ENCODE results near the gene DNAJA4.

The DNAJA4 gene

GRCh38 chr15:78264304-78265136 is at the start of gene DNAJA4:
DNAJA4 (plus strand) TSS chr15:78264562; CDS start chr15:78264764, 202 bp downstream.
- Histone ChIP-seq H3K9me3 (ENCODE audit: control insufficient read depth, insufficient read depth, low read length) (no peaks in the 10 kb centered on the region), H3K27me3 (ENCODE audit: control insufficient read depth, insufficient read depth, low read length) (no peaks in the 10 kb centered on the region), H3K36me3 (ENCODE audit: control insufficient read depth, insufficient read depth, low read length) (no peaks in the 10 kb centered on the region), H3K4me1 (ENCODE audit: control insufficient read depth, insufficient read depth, low read length) (peaks cover 4% of the 10 kb centered on the region; the same call in 1 of the 2 replicates), H3K27ac (ENCODE audit: low read length) (no peak within 1 kb of the TSS), H3K4me3 (ENCODE audit: low read length) (peak within 1 kb of the TSS; percentile 19; the same call in 1 of the 2 replicates)
- WGBS (ENCODE audit: insufficient coverage, insufficient read length), result no CpG with 5 or more reads among the region's 107 CpGs
- DNase-seq (ENCODE audit: low read depth, low spot score), result no peak

- Histone ChIP-seq H3K27me3 (ENCODE audit: control insufficient read depth, insufficient read depth, low read length) (no peaks in the 10 kb centered on the region), H3K4me1 (ENCODE audit: control insufficient read depth, insufficient read depth, low read length) (no peaks in the 10 kb centered on the region; the same call in 1 of the 2 replicates), H3K36me3 (ENCODE audit: control insufficient read depth, insufficient read depth, low read length) (no peaks in the 10 kb centered on the region), H3K9me3 (ENCODE audit: control insufficient read depth, insufficient read depth, low read length) (no peaks in the 10 kb centered on the region), H3K4me3 (ENCODE audit: low read length) (no peak overlapping the region), H3K27ac (ENCODE audit: low read length) (no peak overlapping the region)
- no CpG with 5 or more reads among the region's 7 CpGs for WGBS (ENCODE audit: insufficient coverage, insufficient read length)
- no peak for DNase-seq (ENCODE audit: low read depth, low spot score)
Measured at GRCh38 chr15:78216276-78217104, 47.9 kb upstream of the DNAJA4 start.

GRCh38 chr15:78220713-78221112 is 43.6 kb upstream of the DNAJA4 start:
- Histone ChIP-seq H3K4me3 (ENCODE audit: low read length) (no peak overlapping the region), H3K4me1 (ENCODE audit: control insufficient read depth, insufficient read depth, low read length) (no peaks in the 10 kb centered on the region), H3K36me3 (ENCODE audit: control insufficient read depth, insufficient read depth, low read length) (no peaks in the 10 kb centered on the region), H3K27me3 (ENCODE audit: control insufficient read depth, insufficient read depth, low read length) (no peaks in the 10 kb centered on the region), H3K27ac (ENCODE audit: low read length) (no peak overlapping the region), H3K9me3 (ENCODE audit: control insufficient read depth, insufficient read depth, low read length) (no peaks in the 10 kb centered on the region)
- DNase-seq (ENCODE audit: low read depth, low spot score), result no peak
- WGBS (ENCODE audit: insufficient coverage, insufficient read length), result no CpG with 5 or more reads among the region's 1 CpG

GRCh38 chr15:78222745-78223395 is 41.5 kb upstream of the DNAJA4 start:
- Histone ChIP-seq H3K4me3 (ENCODE audit: low read length) (no peak overlapping the region), H3K27me3 (ENCODE audit: control insufficient read depth, insufficient read depth, low read length) (no peaks in the 10 kb centered on the region), H3K27ac (ENCODE audit: low read length) (no peak overlapping the region), H3K4me1 (ENCODE audit: control insufficient read depth, insufficient read depth, low read length) (no peaks in the 10 kb centered on the region), H3K9me3 (ENCODE audit: control insufficient read depth, insufficient read depth, low read length) (no peaks in the 10 kb centered on the region), H3K36me3 (ENCODE audit: control insufficient read depth, insufficient read depth, low read length) (no peaks in the 10 kb centered on the region)
- no peak for DNase-seq (ENCODE audit: low read depth, low spot score)
- no CpG with 5 or more reads among the region's 5 CpGs for WGBS (ENCODE audit: insufficient coverage, insufficient read length)

- Histone ChIP-seq H3K36me3 (ENCODE audit: control insufficient read depth, insufficient read depth, low read length) (no peaks in the 10 kb centered on the region), H3K4me3 (ENCODE audit: low read length) (no peak overlapping the region), H3K4me1 (ENCODE audit: control insufficient read depth, insufficient read depth, low read length) (no peaks in the 10 kb centered on the region), H3K27ac (ENCODE audit: low read length) (no peak overlapping the region), H3K9me3 (ENCODE audit: control insufficient read depth, insufficient read depth, low read length) (no peaks in the 10 kb centered on the region), H3K27me3 (ENCODE audit: control insufficient read depth, insufficient read depth, low read length) (no peaks in the 10 kb centered on the region)
- no peak for DNase-seq (ENCODE audit: low read depth, low spot score)
- WGBS (ENCODE audit: insufficient coverage, insufficient read length), result no CpG with 5 or more reads among the region's 4 CpGs
Measured at GRCh38 chr15:78223396-78224022, 40.9 kb upstream of the DNAJA4 start.

- no peaks in the 10 kb centered on the region for H3K27me3 ChIP-seq (ENCODE audit: control insufficient read depth, insufficient read depth, low read length)
- no peak overlapping the region for H3K27ac ChIP-seq (ENCODE audit: low read length)
- no peaks in the 10 kb centered on the region for H3K9me3 ChIP-seq (ENCODE audit: control insufficient read depth, insufficient read depth, low read length)
- H3K4me1 ChIP-seq (ENCODE audit: control insufficient read depth, insufficient read depth, low read length), result no peaks in the 10 kb centered on the region
- no peak overlapping the region for H3K4me3 ChIP-seq (ENCODE audit: low read length)
- WGBS (ENCODE audit: insufficient coverage, insufficient read length), result no CpG with 5 or more reads among the region's 2 CpGs
- DNase-seq (ENCODE audit: low read depth, low spot score), result no peak
- H3K36me3 ChIP-seq (ENCODE audit: control insufficient read depth, insufficient read depth, low read length), result no peaks in the 10 kb centered on the region
Measured at GRCh38 chr15:78224023-78224411, 40.3 kb upstream of the DNAJA4 start.

- no peaks in the 10 kb centered on the region for H3K36me3 ChIP-seq (ENCODE audit: control insufficient read depth, insufficient read depth, low read length)
- no peaks in the 10 kb centered on the region for H3K9me3 ChIP-seq (ENCODE audit: control insufficient read depth, insufficient read depth, low read length)
- no CpG with 5 or more reads among the region's 3 CpGs for WGBS (ENCODE audit: insufficient coverage, insufficient read length)
- no peaks in the 10 kb centered on the region for H3K27me3 ChIP-seq (ENCODE audit: control insufficient read depth, insufficient read depth, low read length)
- no peaks in the 10 kb centered on the region for H3K4me1 ChIP-seq (ENCODE audit: control insufficient read depth, insufficient read depth, low read length)
- H3K27ac ChIP-seq (ENCODE audit: low read length), result no peak overlapping the region
- no peak for DNase-seq (ENCODE audit: low read depth, low spot score)
- no peak overlapping the region for H3K4me3 ChIP-seq (ENCODE audit: low read length)
Measured at GRCh38 chr15:78225783-78226541, 38.4 kb upstream of the DNAJA4 start.

GRCh38 chr15:78228356-78228996 is 35.9 kb upstream of the DNAJA4 start:
- no peak for DNase-seq (ENCODE audit: low read depth, low spot score)
- H3K4me3 ChIP-seq (ENCODE audit: low read length), result no peak overlapping the region
- H3K36me3 ChIP-seq (ENCODE audit: control insufficient read depth, insufficient read depth, low read length), result no peaks in the 10 kb centered on the region
- WGBS (ENCODE audit: insufficient coverage, insufficient read length), result no CpG with 5 or more reads among the region's 8 CpGs
- H3K4me1 ChIP-seq (ENCODE audit: control insufficient read depth, insufficient read depth, low read length), result no peaks in the 10 kb centered on the region
- no peaks in the 10 kb centered on the region for H3K9me3 ChIP-seq (ENCODE audit: control insufficient read depth, insufficient read depth, low read length)
- H3K27me3 ChIP-seq (ENCODE audit: control insufficient read depth, insufficient read depth, low read length), result no peaks in the 10 kb centered on the region
- no peak overlapping the region for H3K27ac ChIP-seq (ENCODE audit: low read length)

Data from iPS DF 6.9 (cell line).